NCI-H2107 treated with DMSO at 0.1 percent for 48 hours (cell line): ENCODE results near the gene AKAP8.
"Not testable (repeated sequence)": the region's sequence is repeated elsewhere in the genome, so short reads cannot be mapped to it uniquely, and the experiment has no call there.

Experiments
- DNase-seq: peaks from one replicate; lab custom pipeline; 2025; ENCODE audit not compliant: unreplicated experiment; lab: John Stamatoyannopoulos, UW

AKAP8 gene

GRCh38 chr19:15374105-15374651 lies 5.4 kb downstream of the AKAP8 start:
- DNase-seq: no peak

DNA sequence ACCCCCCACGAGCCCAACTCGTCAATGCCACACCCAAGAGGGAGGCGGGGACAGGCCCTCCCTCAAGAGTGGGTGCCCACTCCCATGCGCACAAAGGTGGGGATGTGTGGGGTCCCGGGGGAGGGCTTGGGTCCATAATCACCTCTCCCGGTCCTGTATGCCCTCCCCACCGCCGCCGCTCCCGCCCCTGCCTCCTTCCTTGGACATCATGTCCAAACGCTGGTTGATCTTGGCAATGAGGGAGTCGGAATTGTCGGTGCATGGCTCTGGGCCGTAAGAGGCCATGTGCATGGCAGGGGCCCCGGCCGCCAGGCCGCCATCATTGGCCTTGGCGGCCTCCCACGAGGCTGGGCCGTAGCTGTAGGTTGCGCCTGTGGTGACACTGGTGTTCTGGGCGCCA lies 5.9 kb downstream of the AKAP8 start:
- no peak for DNase-seq

DNA sequence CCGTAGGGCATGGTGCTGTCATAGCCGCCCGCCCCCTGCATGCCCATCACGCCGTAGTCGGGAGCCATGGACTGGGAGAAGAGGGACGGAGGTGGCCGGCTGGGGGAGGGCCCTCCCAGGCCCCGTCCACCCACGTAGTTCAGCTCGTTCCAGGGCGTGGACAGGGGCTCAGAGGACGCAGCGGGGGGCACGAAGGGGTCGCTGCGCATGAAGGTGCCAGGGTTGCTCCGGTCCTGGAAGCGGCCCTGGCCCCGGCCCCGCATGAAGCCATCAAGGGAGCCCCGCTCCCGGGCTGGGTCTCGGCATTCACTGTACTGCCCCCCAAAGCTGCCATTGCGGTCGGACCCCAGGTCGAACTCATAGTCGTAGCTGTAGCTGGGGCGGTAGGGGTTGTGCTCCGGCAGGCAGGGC lies 6.7 kb downstream of the AKAP8 start:
- no peak for DNase-seq

GRCh38 chr19:15372470-15372869 lies 7.1 kb downstream of the AKAP8 start:
- DNase-seq: no peak

DNA sequence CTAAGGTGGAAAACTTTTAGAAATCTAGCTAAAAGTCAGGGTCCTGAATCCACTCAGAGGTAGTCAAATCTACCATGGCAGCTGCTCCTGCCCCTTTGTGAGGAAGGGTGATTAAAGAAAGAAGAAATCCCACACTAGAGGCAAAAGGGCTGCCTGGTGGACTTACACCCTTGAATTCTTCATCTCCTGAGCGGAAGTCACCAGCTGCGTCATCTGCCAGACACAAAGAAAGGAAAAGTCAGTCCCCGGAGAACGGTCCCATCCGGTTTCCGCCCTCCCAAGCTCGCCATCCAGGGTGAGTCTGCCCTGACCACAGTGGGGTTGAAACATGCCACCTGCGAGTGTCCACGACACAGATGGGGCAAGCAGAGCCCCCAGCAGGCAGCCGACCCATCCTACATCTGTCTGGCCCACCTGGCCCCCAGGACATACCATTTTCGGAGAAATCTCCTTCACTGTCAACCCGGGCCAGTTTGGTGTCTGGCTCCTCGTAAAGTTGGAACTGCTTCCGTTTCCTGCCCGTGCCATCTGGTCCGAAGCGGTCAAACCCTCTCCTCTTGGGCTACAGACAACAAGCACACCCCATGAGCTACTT lies 7.7 kb downstream of the AKAP8 start:
- no peak for DNase-seq

DNA sequence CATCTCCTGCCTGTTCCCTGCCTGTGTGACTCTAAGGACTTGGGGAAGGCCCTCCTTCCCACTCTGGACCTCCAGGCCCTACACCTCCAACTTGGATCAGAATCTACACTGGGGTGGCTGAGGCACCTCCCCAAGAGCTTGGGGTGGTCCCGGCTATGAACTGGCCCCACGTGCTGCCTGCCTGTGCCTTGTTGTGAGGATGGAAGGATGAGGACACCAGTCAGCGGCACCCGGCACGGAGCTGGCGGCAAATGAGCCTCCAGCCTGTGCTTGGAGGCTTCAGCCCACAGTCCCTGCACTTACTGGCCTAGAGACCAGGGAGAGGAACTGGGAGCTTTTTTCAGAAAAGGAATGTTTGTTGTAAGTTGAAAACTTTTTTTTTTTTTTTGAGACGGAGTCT lies 8.5 kb downstream of the AKAP8 start:
- DNase-seq: no peak

DNA sequence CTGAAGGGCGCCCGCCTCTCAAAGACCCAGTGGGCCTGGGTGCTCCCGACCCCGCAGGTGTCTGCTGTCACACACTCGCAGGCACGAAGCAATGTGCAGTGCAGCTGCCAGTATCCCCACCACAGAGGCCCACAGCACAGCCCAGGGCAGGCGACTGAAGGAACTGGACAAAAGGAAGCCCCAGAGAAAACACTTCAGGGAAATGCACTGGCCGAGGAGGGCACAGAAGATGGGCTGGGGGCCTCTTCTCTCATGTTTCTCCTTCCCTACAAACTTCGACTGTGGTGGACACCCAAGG lies 10.0 kb downstream of the AKAP8 start:
- no peak for DNase-seq

DNA sequence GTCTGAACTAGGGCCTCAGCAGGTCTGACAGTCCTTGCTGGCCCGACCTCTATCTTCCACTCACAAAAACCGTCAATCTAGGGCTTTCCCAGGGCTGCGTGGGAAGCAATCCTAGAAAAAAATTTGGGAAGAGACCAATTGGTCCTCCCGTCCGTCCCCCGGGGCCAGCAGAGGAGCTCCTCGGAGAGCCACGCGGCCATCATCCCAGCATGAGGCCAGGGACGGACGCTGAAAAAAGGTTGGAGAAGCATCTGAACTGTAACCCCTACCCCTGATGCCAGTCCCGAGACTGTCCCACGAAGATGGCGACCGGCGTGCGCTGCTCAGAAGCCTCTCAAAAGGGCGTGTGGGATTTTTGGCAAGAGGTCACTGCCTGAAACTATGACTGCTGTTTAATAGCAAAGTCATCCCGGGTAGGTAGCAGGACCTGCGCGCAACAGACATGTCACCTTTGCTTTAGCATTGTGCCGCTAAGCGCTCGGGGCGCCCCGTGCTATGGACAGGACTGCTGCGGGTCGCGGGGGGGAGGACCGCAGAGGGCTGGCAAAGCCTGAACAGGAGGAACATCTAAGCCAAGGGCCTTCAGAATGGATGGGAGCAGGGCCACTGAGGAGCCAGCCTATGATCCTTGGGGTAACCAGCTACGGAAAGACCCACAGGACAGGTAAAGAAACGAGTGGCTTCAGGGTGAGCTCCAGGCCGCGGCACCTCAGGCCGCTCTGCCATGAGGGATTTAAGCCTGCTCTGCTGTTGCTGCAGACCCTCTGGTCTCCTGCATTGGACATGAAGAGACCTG lies 10.6 kb downstream of the AKAP8 start:
- no peak for DNase-seq

- no peak for DNase-seq
Observed at GRCh38 chr19:15368051-15368632, 11.4 kb downstream of the AKAP8 start.

DNA sequence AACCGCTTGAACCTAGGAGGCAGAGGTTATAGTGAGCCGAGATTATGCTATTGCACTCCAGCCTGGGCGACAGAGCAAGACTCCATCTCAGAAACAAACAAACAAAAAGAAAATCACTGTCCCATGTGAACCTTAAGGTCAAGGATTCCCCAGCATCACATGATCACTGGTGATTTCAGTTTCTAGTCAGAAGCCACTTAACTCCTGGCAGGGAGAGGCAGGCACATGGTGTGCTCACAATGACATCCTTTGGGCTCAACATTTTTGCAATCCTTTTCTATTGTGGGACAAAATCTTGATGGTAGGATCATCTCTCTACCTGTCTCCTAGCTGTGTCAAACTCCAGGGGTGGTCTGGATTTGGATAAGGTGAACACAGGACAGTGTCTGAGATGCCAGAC lies 12.1 kb downstream of the AKAP8 start:
- DNase-seq: no peak

DNA sequence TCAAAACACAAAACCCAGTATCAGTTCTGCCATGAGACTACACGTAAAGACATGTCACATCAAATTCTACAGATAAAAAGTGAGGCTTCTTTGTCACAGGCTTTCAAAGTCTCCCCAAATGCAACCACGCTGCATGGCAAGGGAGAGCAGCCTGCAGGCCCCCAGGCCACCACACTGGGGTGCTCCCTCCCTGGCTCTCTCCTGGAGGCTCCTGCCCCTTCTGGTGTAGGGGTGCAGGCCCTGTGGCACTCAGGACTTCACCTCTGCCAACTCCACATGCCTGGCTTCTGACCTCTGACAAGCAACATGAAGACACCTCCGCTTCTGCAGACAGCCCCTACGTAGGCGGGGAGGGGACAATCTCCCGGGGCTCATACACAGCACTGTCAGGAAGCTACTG lies 14.3 kb downstream of the AKAP8 start:
- no peak for DNase-seq

DNA sequence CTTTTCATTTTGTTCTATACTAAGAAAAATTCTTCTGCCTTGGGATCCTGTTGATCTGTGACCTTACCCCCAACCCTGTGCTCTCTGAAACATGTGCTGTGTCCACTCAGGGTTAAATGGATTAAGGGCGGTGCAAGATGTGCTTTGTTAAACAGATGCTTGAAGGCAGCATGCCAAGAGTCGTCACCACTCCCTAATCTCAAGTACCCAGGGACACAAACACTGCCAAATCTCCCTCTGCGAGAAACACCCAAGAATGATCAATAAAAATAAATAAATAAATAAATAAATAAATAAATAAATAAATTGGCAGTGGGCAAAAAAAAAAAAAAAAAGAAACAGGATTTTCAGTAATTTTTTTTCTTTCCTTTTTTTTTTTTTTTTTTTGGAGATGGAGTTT lies 15.8 kb downstream of the AKAP8 start:
- DNase-seq: not testable (repeated sequence)

GRCh38 chr19:15363048-15363447 lies 16.5 kb downstream of the AKAP8 start:
- not testable (repeated sequence) for DNase-seq

DNA sequence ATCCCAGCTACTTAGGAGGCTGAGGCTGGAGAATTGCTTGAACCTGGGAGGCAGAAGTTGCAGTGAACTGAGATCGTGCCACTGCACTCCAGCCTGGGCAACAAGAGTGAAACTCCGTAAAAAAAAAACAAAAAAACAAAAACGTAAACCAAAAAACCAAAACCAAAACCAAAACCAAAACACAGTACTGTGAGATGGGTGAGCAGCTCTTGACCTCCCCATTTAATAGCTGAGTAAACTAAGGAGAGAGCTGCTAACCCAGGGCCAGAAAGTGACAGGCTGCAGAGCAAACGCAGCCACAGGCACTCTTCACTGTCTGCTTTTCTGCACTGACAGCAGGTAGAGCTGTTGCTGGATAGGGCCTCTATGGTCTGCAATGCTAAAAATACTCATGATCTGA lies 19.6 kb downstream of the AKAP8 start:
- not testable (repeated sequence) for DNase-seq

- no peak for DNase-seq
Observed at GRCh38 chr19:15358918-15359317, 20.7 kb downstream of the AKAP8 start.

DNA sequence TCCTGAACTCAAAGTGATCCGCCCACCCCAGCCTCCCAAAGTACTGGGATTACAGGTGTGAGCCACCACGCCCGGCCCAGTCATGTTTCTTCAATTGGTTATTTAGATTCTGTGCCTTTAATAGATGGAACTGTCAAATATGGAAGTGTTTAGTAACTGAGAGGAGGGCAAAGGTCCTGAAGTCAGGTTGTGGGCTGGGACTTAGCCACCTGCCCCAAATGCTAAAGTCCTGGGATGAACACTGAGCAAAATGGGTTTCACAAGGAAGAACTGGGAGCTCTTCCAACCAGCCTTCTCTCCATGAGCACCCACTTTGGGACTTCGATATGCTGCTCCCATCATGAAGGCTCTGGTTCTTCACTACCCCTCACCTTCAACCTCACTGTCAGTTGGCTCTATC lies 21.7 kb downstream of the AKAP8 start:
- no peak for DNase-seq

DNA sequence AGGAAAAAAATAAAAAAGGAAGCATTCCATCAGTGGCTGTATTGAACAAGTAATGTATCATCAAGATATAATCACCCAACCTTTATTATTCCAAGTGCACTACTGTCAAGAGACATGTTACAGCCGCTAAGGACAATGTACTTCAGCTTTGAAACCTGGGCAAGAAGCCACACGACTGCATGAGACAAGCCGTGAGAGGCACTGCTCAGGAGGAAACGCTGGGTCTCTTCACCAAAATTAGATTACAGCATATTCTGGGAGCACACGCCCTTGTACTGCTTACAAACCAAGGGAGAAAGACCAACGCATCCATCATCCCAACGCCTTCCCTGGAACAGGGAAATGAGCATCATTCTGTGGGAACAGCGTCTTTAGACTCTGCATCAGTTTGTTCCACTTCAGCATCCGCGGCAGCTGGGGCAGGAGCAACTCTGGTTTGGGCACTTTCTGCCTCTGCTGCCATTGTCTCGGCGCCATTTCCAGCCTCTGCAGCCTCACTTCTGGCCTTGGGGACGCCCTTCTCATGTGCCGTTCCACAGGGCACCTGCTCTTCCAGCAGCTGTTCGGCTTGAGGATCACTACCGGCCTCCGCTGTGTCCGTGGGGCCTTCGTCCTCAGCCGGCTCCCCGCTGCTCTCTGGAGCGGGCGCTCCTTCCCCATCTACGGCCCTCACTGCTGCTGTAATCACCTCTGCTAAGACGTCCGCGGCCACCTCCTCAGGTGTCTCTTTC lies 24.9 kb downstream of the AKAP8 start:
- no peak for DNase-seq

GRCh38 chr19:15353908-15354307 lies 25.7 kb downstream of the AKAP8 start:
- DNase-seq: no peak

DNA sequence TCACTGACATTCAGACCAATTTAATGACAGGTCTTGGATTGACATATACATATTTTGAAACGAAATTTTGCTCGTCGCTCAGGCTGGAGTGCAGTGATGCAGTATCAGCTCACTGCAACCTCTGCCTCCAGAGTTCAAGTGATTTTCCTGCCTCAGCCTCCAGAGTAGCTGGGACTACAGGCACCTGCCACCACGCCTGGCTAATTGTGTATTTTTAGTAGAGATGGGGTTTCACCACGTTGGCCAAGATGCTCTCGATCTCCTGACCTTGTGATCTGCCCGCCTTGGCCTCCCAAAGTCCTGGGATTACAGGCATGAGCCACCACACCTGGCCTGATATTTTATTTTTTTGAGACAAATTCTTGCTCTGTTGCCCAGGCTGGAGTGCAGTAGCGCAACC lies 27.1 kb downstream of the AKAP8 start:
- DNase-seq: not testable (repeated sequence)

DNA sequence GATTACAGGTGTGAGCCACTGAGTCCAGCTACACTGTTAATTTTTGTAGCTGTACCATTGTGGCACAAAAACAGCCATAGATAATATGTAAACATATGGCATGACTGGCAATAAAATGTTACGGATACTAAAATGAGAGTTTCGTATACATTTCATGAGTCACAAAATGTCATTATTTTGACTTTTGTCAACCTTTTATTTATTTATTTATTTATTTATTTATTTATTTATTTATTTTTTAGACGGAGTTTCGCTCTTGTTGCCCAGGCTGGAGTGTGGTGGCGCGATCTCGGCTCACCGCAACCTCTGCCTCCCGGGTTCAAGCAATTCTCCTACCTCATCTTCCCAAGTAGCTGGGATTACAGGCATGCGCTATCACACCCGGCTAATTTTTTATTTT lies 38.3 kb downstream of the AKAP8 start:
- not testable (repeated sequence) for DNase-seq

- DNase-seq: no peak
Observed at GRCh38 chr19:15340086-15340485, 39.5 kb downstream of the AKAP8 start.

DNA sequence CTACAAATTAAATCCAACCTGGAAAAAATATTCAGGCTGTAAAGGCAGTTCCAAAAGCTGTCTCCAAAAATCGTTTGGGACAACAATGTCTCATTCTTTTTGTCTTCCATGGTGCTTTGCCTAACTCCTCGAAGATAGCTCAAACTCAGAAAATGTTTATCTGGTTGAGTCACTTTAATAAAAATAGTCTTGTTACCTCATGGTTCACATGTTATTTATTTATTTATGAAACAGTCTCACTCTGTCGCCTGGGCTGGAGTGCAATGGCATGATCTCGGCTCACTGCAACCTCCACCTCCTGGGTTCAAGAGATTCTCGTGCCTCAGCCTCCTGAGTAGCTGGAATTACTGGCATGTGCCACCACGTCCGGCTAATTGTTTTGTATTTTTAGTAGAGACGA lies 42.4 kb downstream of the AKAP8 start:
- DNase-seq: no peak
